ENCODE results near the gene WNT8A. TPM values are rescaled to one million over a fixed set of nuclear protein-coding genes. Genes with fewer than 3 reads are reported as not detected.

The WNT8A gene
- total and polyA plus RNA-seq, 2 of the 13 experiments (the other 11 are each of a cell fraction or from before 2014, with no cell fraction given) = not detected

DNA sequence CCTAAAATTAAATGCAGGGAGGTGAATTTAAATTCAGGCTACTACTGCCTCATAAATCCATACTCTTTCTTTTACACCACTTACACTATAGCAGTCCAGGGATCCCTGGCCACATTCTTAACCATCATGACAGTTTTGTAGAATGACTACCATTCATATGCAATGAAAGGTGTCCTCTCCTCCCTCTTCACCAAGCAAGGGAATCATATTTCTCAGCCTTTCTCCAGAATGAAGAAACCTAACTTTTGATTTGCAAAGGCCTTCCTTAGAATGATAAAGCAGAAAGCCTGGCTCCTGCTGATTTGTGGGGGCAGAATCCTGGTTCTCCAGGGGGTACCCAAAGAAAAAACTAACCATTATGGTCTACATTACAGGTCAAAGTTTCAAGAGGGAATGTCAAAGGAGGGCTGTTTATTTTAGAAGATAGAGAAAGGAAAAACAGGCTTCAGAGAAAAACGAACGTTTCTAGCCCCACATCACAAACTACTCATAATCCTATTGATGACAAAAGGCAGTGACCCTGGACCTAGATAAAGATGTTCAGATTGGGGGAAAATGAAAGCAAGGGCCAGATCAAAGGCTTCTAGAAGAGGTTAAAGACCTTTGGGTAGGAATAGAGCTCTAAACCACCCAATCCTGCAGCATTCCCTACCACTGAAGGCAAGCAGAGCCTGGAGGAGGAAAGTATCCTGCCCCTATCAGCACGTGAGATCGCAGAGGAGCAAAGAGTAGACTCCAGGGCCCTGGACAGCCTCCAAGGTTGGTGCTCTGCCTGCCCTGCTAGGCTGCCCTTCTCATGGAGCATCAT lies 11.5 kb downstream of the WNT8A start (continued):
- TF ChIP-seq PRPF4 (IDR thresholded peaks at IDR 0.05; ENCODE audit: low read depth, low read length, poor library complexity, severe bottlenecking) = no peak
- TF ChIP-seq, protein P1, sequence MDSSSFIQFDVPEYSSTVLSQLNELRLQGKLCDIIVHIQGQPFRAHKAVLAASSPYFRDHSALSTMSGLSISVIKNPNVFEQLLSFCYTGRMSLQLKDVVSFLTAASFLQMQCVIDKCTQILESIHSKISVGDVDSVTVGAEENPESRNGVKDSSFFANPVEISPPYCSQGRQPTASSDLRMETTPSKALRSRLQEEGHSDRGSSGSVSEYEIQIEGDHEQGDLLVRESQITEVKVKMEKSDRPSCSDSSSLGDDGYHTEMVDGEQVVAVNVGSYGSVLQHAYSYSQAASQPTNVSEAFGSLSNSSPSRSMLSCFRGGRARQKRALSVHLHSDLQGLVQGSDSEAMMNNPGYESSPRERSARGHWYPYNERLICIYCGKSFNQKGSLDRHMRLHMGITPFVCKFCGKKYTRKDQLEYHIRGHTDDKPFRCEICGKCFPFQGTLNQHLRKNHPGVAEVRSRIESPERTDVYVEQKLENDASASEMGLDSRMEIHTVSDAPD (CRISPR knock-in tag; IDR thresholded peaks at IDR 0.05) = no peak
- TF ChIP-seq ZNF329 (CRISPR knock-in tag; IDR thresholded peaks at IDR 0.05; ENCODE audit: low read depth) = no peak
- no peak for TF ChIP-seq DR1 (CRISPR knock-in tag; IDR thresholded peaks at IDR 0.05)
- no peak for TF ChIP-seq ZSCAN30 (CRISPR knock-in tag; IDR thresholded peaks at IDR 0.05)
- TF ChIP-seq ISL2 (CRISPR knock-in tag; IDR thresholded peaks at IDR 0.05) = peak; percentile 94
- no peak for TF ChIP-seq NCOA5 (CRISPR knock-in tag; IDR thresholded peaks at IDR 0.05)
- TF ChIP-seq KDM6A (CRISPR knock-in tag; IDR thresholded peaks at IDR 0.05; ENCODE audit: low read depth) = 0 out of 2 replicates have a peak, but pooled peaks have one; percentile 22
- TF ChIP-seq MED1 (CRISPR knock-in tag; IDR thresholded peaks at IDR 0.05) = peak; percentile 56; the same call in 1 of the 2 replicates
- TF ChIP-seq TOPORS (CRISPR knock-in tag; IDR thresholded peaks at IDR 0.05) = no peak
- TF ChIP-seq HMGXB4 (CRISPR knock-in tag; IDR thresholded peaks at IDR 0.05; ENCODE audit: borderline replicate concordance in 1 of 2, low read depth in 1 of 2) = no peak
- TF ChIP-seq FOXP4 (CRISPR knock-in tag; IDR thresholded peaks at IDR 0.05) = peak; percentile 54
- no peak for TF ChIP-seq ZNF549 (CRISPR knock-in tag; IDR thresholded peaks at IDR 0.05)
- 0 out of 2 replicates have a peak, but pooled peaks have one; percentile 21 for TF ChIP-seq MYC (CRISPR knock-in tag; IDR thresholded peaks at IDR 0.05; ENCODE audit: borderline replicate concordance)
- TF ChIP-seq GABPA (IDR thresholded peaks at IDR 0.05; ENCODE audit: low read depth, low read length) = no peak
- TF ChIP-seq GABPA (CRISPR knock-in tag; IDR thresholded peaks at IDR 0.05; ENCODE audit: low read depth) = no peak
- TF ChIP-seq TBP (CRISPR knock-in tag; IDR thresholded peaks at IDR 0.05) = no peak
- TF ChIP-seq ADNP (CRISPR knock-in tag; IDR thresholded peaks at IDR 0.05) = no peak
- no peak for TF ChIP-seq MIXL1 (CRISPR knock-in tag; IDR thresholded peaks at IDR 0.05)
- peak; percentile 95 for TF ChIP-seq NR2F2 (IDR thresholded peaks at IDR 0.05; ENCODE audit: borderline replicate concordance, low read depth)
- 0 out of 2 replicates have a peak, but pooled peaks have one; percentile 26 for TF ChIP-seq POGZ (CRISPR knock-in tag; IDR thresholded peaks at IDR 0.05)
- peak; percentile 41; the same call in 1 of the 2 replicates for TF ChIP-seq NFIC (IDR thresholded peaks at IDR 0.05; ENCODE audit: low read length)
- TF ChIP-seq, protein P2, sequence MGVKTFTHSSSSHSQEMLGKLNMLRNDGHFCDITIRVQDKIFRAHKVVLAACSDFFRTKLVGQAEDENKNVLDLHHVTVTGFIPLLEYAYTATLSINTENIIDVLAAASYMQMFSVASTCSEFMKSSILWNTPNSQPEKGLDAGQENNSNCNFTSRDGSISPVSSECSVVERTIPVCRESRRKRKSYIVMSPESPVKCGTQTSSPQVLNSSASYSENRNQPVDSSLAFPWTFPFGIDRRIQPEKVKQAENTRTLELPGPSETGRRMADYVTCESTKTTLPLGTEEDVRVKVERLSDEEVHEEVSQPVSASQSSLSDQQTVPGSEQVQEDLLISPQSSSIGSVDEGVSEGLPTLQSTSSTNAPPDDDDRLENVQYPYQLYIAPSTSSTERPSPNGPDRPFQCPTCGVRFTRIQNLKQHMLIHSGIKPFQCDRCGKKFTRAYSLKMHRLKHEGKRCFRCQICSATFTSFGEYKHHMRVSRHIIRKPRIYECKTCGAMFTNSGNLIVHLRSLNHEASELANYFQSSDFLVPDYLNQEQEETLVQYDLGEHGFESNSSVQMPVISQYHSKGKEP (CRISPR knock-in tag; IDR thresholded peaks at IDR 0.05) = no peak
- 0 out of 2 replicates have a peak, but pooled peaks have one; percentile 16 for TF ChIP-seq ZBTB7A (CRISPR knock-in tag; IDR thresholded peaks at IDR 0.05)
